ENCODE data around the gene PILRB. TPM values are rescaled to one million over a fixed set of nuclear protein-coding genes. Genes with fewer than 3 reads are reported as not detected.
"Not testable (repeated sequence)": the region's sequence is repeated elsewhere in the genome, so short reads cannot be mapped to it uniquely, and the experiment has no call there.

The PILRB gene
- total RNA-seq, 1 experiment from 2014 or later = 60.2 TPM

GRCh38 chr7:100324194-100324593 lies 33.7 kb upstream of the PILRB start:
- ATAC-seq; BruUV-seq (replicated peaks); POLR2A ChIA-PET: not testable (repeated sequence)

GRCh38 chr7:100325671-100326070 lies 32.2 kb upstream of the PILRB start:
- BruUV-seq (replicated peaks); H3K4me1 ChIP-seq (ENCODE audit: control insufficient read depth in 1 of 2, insufficient read depth in 2 of 2, low read length in 2 of 2); DNase-seq (ENCODE audit: low read depth, low spot score); H3K4me2 ChIP-seq (ENCODE audit: low read length); H3K79me2 ChIP-seq (ENCODE audit: insufficient read depth, low read length); H3K9me2 ChIP-seq (ENCODE audit: insufficient read depth); H2AFZ ChIP-seq (ENCODE audit: low read depth, low read length, poor library complexity, severe bottlenecking); H3K9me3 ChIP-seq (ENCODE audit: control insufficient read depth in 1 of 2, insufficient read depth in 1 of 2, low read depth in 1 of 2, low read length in 2 of 2); H3K4me3 ChIP-seq (replicated peaks in 1 of 2; ENCODE audit: low read depth in 1 of 2, low read length in 2 of 2); H3K27me3 ChIP-seq (ENCODE audit: insufficient read depth, low read length); H4K20me1 ChIP-seq (ENCODE audit: insufficient read depth); CTCF ChIA-PET; ATAC-seq; H3K36me3 ChIP-seq (ENCODE audit: control insufficient read depth in 1 of 2, insufficient read depth in 2 of 2, low read length in 2 of 2); H3K27ac ChIP-seq (ENCODE audit: low read depth, low read length); H3K9ac ChIP-seq (ENCODE audit: low read length); POLR2A ChIA-PET; RAD21 ChIA-PET (ENCODE audit: low non-redundant PET in 1 of 2, low total read pairs in 2 of 2, uncharacterized antibody in 2 of 2, unreplicated experiment in 2 of 2); intact Hi-C loops (cut with micrococcal nuclease): not testable (repeated sequence)

More at GRCh38 chr7:100324194-100324593, 33.7 kb upstream of the PILRB start:
- RAD21 ChIA-PET (ENCODE audit: low non-redundant PET in 1 of 2, low total read pairs in 2 of 2, uncharacterized antibody in 2 of 2, unreplicated experiment in 2 of 2); intact Hi-C loops (cut with micrococcal nuclease); CTCF ChIA-PET; H3K4me2 ChIP-seq (ENCODE audit: low read length); H3K9me3 ChIP-seq (ENCODE audit: control insufficient read depth in 1 of 2, insufficient read depth in 1 of 2, low read depth in 1 of 2, low read length in 2 of 2); H3K4me3 ChIP-seq (replicated peaks in 1 of 2; ENCODE audit: low read depth in 1 of 2, low read length in 2 of 2); H3K27ac ChIP-seq (ENCODE audit: low read depth, low read length); H3K4me1 ChIP-seq (ENCODE audit: control insufficient read depth in 1 of 2, insufficient read depth in 2 of 2, low read length in 2 of 2); H3K27me3 ChIP-seq (ENCODE audit: insufficient read depth, low read length); H3K9me2 ChIP-seq (ENCODE audit: insufficient read depth); DNase-seq (ENCODE audit: low read depth, low spot score); H3K36me3 ChIP-seq (ENCODE audit: control insufficient read depth in 1 of 2, insufficient read depth in 2 of 2, low read length in 2 of 2); H3K9ac ChIP-seq (ENCODE audit: low read length); H4K20me1 ChIP-seq (ENCODE audit: insufficient read depth); H2AFZ ChIP-seq (ENCODE audit: low read depth, low read length, poor library complexity, severe bottlenecking); H3K79me2 ChIP-seq (ENCODE audit: insufficient read depth, low read length): not testable (repeated sequence)

GRCh38 chr7:100326914-100327313 lies 31.0 kb upstream of the PILRB start:
- H3K4me1 ChIP-seq (ENCODE audit: control insufficient read depth in 1 of 2, insufficient read depth in 2 of 2, low read length in 2 of 2); H3K36me3 ChIP-seq (ENCODE audit: control insufficient read depth in 1 of 2, insufficient read depth in 2 of 2, low read length in 2 of 2); H3K27ac ChIP-seq (ENCODE audit: low read depth, low read length); H4K20me1 ChIP-seq (ENCODE audit: insufficient read depth); H3K9me2 ChIP-seq (ENCODE audit: insufficient read depth); H3K4me3 ChIP-seq (replicated peaks in 1 of 2; ENCODE audit: low read depth in 1 of 2, low read length in 2 of 2); H3K27me3 ChIP-seq (ENCODE audit: insufficient read depth, low read length); CTCF ChIA-PET; H3K79me2 ChIP-seq (ENCODE audit: insufficient read depth, low read length); BruUV-seq (replicated peaks); DNase-seq (ENCODE audit: low read depth, low spot score); POLR2A ChIA-PET; H3K9ac ChIP-seq (ENCODE audit: low read length); H2AFZ ChIP-seq (ENCODE audit: low read depth, low read length, poor library complexity, severe bottlenecking); H3K9me3 ChIP-seq (ENCODE audit: control insufficient read depth in 1 of 2, insufficient read depth in 1 of 2, low read depth in 1 of 2, low read length in 2 of 2); H3K4me2 ChIP-seq (ENCODE audit: low read length); ATAC-seq; RAD21 ChIA-PET (ENCODE audit: low non-redundant PET in 1 of 2, low total read pairs in 2 of 2, uncharacterized antibody in 2 of 2, unreplicated experiment in 2 of 2); intact Hi-C loops (cut with micrococcal nuclease): not testable (repeated sequence)
